H1 (cell line): ENCODE measurements around the gene ZSWIM6. TPM values are rescaled to one million over a fixed set of nuclear protein-coding genes. Genes with fewer than 3 reads are reported as not detected.

Source experiments
- ATF2 ChIP-seq: IDR thresholded peaks from 2 replicates; pipeline ENCODE4 v1.6.1; 2012; ENCODE audit warnings: low read length, inconsistent platforms
- ATF3 ChIP-seq: IDR thresholded peaks from 2 replicates; pipeline ENCODE4 v1.6.1; 2011; ENCODE audit warnings: low read depth, mild to moderate bottlenecking, low read length; ENCODE audit not compliant: insufficient read depth
- CHD1 ChIP-seq: IDR thresholded peaks from 2 replicates; pipeline ENCODE4 v1.6.1; 2012; ENCODE audit warnings: low read depth, low read length, improper control_type of control experiment
- CTBP2 ChIP-seq: IDR thresholded peaks from 2 replicates; pipeline ENCODE4 v1.7.0; 2011; ENCODE audit warnings: borderline replicate concordance, mild to moderate bottlenecking, moderate library complexity, mixed read lengths, low read length; ENCODE audit not compliant: insufficient read depth, insufficient read length
- CTCF ChIP-seq, 3 experiments: IDR thresholded peaks; 1 replicate in 2 of 3; 2 replicates in 1 of 3; pipeline versions ENCODE4 v1.5.1 to v1.6.1; 2011; ENCODE audit warnings: low read length in 3 of 3, mild to moderate bottlenecking in 3 of 3, inconsistent platforms in 2 of 3, low read depth in 1 of 3, moderate library complexity in 1 of 3; ENCODE audit not compliant: insufficient read depth in 1 of 3; ENCODE audit errors: control extremely low read depth in 1 of 3
- E2F6 ChIP-seq: IDR thresholded peaks from 2 replicates; pipeline ENCODE4 v1.6.1; 2012; ENCODE audit warnings: inconsistent platforms
- EGR1 ChIP-seq: IDR thresholded peaks from 2 replicates; pipeline ENCODE4 v1.6.1; 2011; ENCODE audit warnings: low read depth, low read length, borderline replicate concordance
- EP300 ChIP-seq, 2 experiments: IDR thresholded peaks; 1 replicate in 1 of 2; 2 replicates in 1 of 2; pipeline ENCODE4 v1.6.1; 2011 to 2012; ENCODE audit warnings: low read depth in 2 of 2, low read length in 2 of 2, mild to moderate bottlenecking in 2 of 2, borderline replicate concordance in 1 of 2, inconsistent platforms in 1 of 2, moderate library complexity in 1 of 2
- EZH2 ChIP-seq: fragments of 200-600 bp; sonication (generic); IDR thresholded peaks from 2 replicates; pipeline ENCODE4 v1.7.1; 2012; ENCODE audit warnings: low read depth, mild to moderate bottlenecking, moderate library complexity, low read length, inconsistent platforms; ENCODE audit not compliant: severe bottlenecking
- GABPA ChIP-seq: IDR thresholded peaks from 2 replicates; pipeline ENCODE4 v1.6.1; 2011; ENCODE audit warnings: mild to moderate bottlenecking, low read length, moderate library complexity, borderline replicate concordance; ENCODE audit not compliant: insufficient read depth
- HDAC2 ChIP-seq, 2 experiments: fragments of 300-600 bp in 1 of 2; sonication (generic) in 1 of 2; IDR thresholded peaks; 2 replicates each; pipeline ENCODE4 v1.6.1; 2011 to 2012; ENCODE audit warnings: low read depth in 2 of 2, low read length in 2 of 2, mild to moderate bottlenecking in 2 of 2, moderate library complexity in 2 of 2, borderline replicate concordance in 1 of 2, inconsistent platforms in 1 of 2
- HDAC6 ChIP-seq: IDR thresholded peaks from one replicate; pipeline ENCODE4 v1.7.1; 2012; ENCODE audit warnings: low read depth, mild to moderate bottlenecking, inconsistent platforms, low read length, moderate library complexity
- JUN ChIP-seq: IDR thresholded peaks from 2 replicates; pipeline ENCODE4 v1.6.1; 2011; ENCODE audit warnings: low read depth, mild to moderate bottlenecking, improper control_type of control experiment, low read length
- POLR2AphosphoS5 ChIP-seq: IDR thresholded peaks from 2 replicates; pipeline ENCODE4 v1.6.1; 2011; ENCODE audit warnings: low read depth, low read length
- SIN3A ChIP-seq, 2 experiments: IDR thresholded peaks in 1 of 2; conservative IDR thresholded peaks in 1 of 2; 2 replicates each; pipeline ENCODE4 v1.6.1; 2011 to 2012; ENCODE audit warnings: low read length in 2 of 2, improper control_type of control experiment in 1 of 2, low read depth in 1 of 2, mild to moderate bottlenecking in 1 of 2
- TCF12 ChIP-seq: IDR thresholded peaks from 2 replicates; pipeline ENCODE4 v1.6.1; 2011; ENCODE audit warnings: low read depth, mild to moderate bottlenecking, low read length
- YY1 ChIP-seq: IDR thresholded peaks from 2 replicates; pipeline ENCODE4 v1.6.1; 2011; ENCODE audit warnings: low read depth, mild to moderate bottlenecking, low read length
- polyA plus RNA-seq, 7 experiments: library from polyadenylated mRNA; depleted of rRNA in 3 of 7; stranded (reverse) in 5 of 7; unstranded in 2 of 7; fragments of >200 nt in 5 of 7; fragments of 200-250 nt in 2 of 7; gene quantifications; 1 replicate in 5 of 7; 2 replicates in 1 of 7; 4 replicates in 1 of 7; pipeline versions ENCODE4 v1.2.1 to v1.2.3, GENCODE V29; 2011 to 2013; ENCODE audit warnings: missing spikeins in 2 of 7, mixed read lengths in 2 of 7
- total RNA-seq: library from RNA; stranded (reverse); fragmentation: NEBNext Ultra II Directional; extraction: Animal tissue kit (Norgen Biotek cat#: 25700); gene quantifications from 2 replicates; pipeline ENCODE4 v1.2.1, GENCODE V29; 2021

The ZSWIM6 gene
- total and polyA plus RNA-seq, 2 of the 8 experiments (the other 6 are each of a cell fraction or from before 2014, with no cell fraction given) = 7.9 to 12.4 TPM

- TF ChIP-seq ATF2 (peak; percentile 94), JUN (no peak), TCF12 (no peak), HDAC6 (no peak), EGR1 (peak; percentile 60; the same call in 1 of the 2 replicates), CTCF (IDR thresholded peaks at IDR 0.05; ENCODE audit: control extremely low read depth in 1 of 3, insufficient read depth in 1 of 3, low read depth in 1 of 3, low read length in 3 of 3) (no peak), SIN3A (conservative IDR thresholded peaks at IDR 0.05 in 1 of 2, IDR thresholded peaks at IDR 0.05 in 1 of 2; ENCODE audit: low read depth in 1 of 2, low read length in 2 of 2) (peak in 1 of 2 experiments; percentile 30; a peak in 1 of 4 replicates), GABPA (no peak), YY1 (no peak), POLR2AphosphoS5 (no peak), ATF3 (no peak), CTBP2 (no peak), HDAC2 (IDR thresholded peaks at IDR 0.05; ENCODE audit: borderline replicate concordance in 1 of 2, low read depth in 2 of 2, low read length in 2 of 2) (0 out of 4 replicates have a peak, but pooled peaks of 1 of the 2 experiments have one; percentile 56), EP300 (IDR thresholded peaks at IDR 0.05; ENCODE audit: borderline replicate concordance in 1 of 2, low read depth in 2 of 2, low read length in 2 of 2) (no peak), E2F6 (0 out of 2 replicates have a peak, but pooled peaks have one; percentile 15), CHD1 (no peak), EZH2 (no peak)
Measured at GRCh38 chr5:61408476-61409168, 76.6 kb downstream of the ZSWIM6 start (continued).
